Mucosa of stomach (tissue), 1 donor: ENCODE measurements around the gene CCDC9B.

ENCODE experiments used
- H3K27me3 ChIP-seq: one replicate; pipeline ENCODE4 v1.7.0; 2013; ENCODE audit warnings: mild to moderate bottlenecking, low read length; ENCODE audit not compliant: control insufficient read depth, insufficient read depth
- H3K36me3 ChIP-seq: one replicate; pipeline ENCODE4 v1.7.0; 2013; ENCODE audit warnings: low read length; ENCODE audit not compliant: control insufficient read depth, insufficient read depth
- H3K4me1 ChIP-seq: one replicate; pipeline ENCODE4 v1.7.0; 2013; ENCODE audit warnings: mild to moderate bottlenecking, low read length; ENCODE audit not compliant: control insufficient read depth, insufficient read depth
- H3K4me3 ChIP-seq: one replicate; pipeline ENCODE4 v1.7.0; 2013; ENCODE audit warnings: low read length
- H3K9ac ChIP-seq: one replicate; pipeline ENCODE4 v1.7.0; 2013; ENCODE audit warnings: mild to moderate bottlenecking, low read length, moderate library complexity
- H3K9me3 ChIP-seq: one replicate; pipeline ENCODE4 v1.7.0; 2013; ENCODE audit warnings: mild to moderate bottlenecking, low read length, moderate library complexity; ENCODE audit not compliant: control insufficient read depth
- donor health status: Pancreatic carcinoma.

CCDC9B gene

DNA sequence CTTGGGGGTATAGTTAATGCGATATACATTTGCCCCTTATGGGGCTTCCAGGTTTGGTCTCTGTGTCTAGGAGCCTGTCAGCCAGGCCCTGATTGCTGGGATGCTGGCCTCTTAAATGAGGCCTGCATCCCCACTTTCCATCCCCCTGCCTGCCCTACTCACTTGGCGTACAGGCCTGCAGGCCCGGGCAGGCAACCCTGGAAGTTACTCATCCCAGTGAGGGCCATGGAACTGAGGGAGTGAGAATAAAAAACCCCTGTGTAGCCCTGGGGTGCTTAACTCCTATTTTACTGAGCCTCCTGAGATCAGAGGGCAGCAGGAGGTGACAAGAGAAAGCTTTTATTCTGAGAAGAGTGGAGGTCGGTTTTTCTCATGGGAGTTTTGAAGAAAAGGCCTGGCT lies 19.3 kb upstream of the CCDC9B start:
- H3K9me3 ChIP-seq: no peaks in the 10 kb centered on the region
- no peak overlapping the region for H3K4me3 ChIP-seq
- H3K9ac ChIP-seq: no peak overlapping the region
- H3K4me1 ChIP-seq: peaks cover 33% of the 10 kb centered on the region
- no peaks in the 10 kb centered on the region for H3K36me3 ChIP-seq
- H3K27me3 ChIP-seq: no peaks in the 10 kb centered on the region

DNA sequence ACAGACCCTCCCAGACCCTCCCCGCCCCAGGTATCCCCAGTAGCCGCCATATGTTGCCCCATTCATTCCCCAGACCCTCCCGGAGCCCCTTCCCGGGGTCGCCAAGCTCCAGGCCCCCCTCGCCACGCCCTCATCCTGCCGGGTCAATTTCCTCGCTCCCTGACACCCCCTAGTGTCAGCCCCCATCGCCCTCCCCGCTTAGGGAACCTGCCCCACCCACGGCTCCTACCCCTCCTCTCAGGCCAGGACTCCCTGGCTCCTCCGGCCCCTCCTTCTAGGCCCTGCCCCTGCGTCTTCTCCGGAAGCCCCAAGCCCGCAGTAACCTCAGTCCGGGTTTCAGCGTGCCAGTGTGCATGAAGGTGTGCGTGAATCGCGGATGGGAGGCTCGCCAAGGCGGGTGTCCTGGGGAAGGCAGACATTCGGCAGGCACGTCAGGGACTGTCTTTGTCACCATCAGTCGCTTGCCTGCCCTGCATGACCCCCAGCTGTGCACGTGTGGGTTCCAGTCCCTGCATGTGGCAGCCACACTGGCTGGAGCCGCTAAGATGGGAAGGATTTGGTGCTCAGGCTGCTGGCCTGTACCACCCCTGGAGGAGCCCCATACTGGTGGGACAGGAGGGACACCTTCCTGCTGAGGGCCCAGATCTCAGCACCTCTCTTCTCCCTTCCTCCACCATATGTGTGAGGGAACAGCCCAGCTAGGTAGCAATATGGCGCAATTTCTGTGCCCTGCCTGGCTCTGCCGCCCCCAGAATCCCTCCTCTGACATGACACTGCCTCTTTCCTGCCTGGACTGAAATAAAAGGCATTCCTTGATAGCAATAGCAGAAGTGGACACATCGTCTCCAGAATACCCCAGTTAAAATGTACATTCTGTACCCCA lies 18.0 kb upstream of the CCDC9B start:
- Histone ChIP-seq H3K4me3 (no peak overlapping the region), H3K9ac (no peak overlapping the region), H3K36me3 (no peaks in the 10 kb centered on the region), H3K9me3 (no peaks in the 10 kb centered on the region), H3K27me3 (no peaks in the 10 kb centered on the region), H3K4me1 (peaks cover 33% of the 10 kb centered on the region)

DNA sequence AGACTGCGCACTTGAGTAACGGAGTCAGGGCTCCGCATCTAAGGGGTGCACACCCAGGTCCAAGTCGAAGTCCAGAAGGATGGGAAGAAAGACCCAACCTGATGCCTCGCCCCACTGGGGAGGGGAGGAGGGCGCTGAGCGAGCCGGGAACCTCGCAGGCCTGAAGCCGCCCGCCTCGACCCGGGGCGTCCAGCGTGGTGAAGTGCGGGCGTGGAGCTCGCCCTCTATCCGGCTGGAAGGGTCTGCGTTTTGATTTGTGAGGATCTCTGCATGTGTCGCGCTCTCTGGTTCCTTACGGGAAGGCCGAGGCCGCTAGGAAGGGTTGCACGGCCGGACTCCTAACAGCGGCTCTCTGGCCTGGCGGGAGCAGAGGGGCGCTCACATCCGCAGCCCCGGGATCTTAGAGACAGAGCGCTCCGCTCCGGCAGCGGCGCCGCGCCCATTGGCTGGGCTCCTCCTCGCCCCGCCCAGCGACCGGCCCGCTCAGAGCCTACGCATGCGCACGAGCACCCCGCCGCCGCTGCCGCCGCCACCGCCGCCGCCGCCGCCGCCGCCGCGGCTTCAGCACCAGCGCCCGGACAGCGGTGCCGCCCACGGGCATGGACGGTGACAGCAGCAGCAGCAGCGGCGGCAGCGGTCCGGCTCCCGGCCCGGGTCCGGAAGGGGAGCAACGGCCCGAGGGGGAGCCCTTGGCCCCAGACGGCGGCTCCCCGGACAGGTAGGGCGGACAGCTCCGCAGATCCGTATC lies 17.2 kb upstream of the CCDC9B start, which contains the start of gene DISP2:
TSS of gene DISP2 (plus strand) at position 497 of the 748 bp plus-strand sequence. CDS start at position 600, 103 bp downstream.
- Histone ChIP-seq H3K4me1 (peaks cover 37% of the 10 kb centered on the region), H3K9ac (no peak within 1 kb of the TSS), H3K27me3 (no peaks in the 10 kb centered on the region)

DNA sequence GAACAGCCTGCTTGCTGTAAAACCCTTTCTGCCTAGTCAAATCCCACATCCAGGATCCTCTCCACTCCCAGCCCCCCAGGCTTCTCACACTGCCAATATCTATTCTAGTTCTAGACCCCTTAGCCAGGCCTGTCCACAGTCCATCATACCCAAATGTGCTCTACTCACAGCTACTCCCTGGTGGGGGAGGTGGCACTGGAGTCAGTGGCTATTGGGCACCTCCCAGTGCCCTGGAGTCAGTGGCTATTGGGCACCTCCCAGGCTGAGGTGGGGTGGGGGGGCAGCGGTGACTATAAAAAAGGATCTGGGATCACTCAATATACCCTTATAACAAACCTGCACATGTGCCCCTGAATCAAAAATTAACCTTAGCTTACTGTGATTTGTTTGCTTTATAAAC lies 16.5 kb upstream of the CCDC9B start:
- Histone ChIP-seq H3K9ac (no peak overlapping the region), H3K36me3 (no peaks in the 10 kb centered on the region), H3K4me1 (peaks cover 44% of the 10 kb centered on the region), H3K9me3 (no peaks in the 10 kb centered on the region), H3K4me3 (no peak overlapping the region), H3K27me3 (no peaks in the 10 kb centered on the region)

More for the DNA sequence above, 17.2 kb upstream of the CCDC9B start, which contains the start of gene DISP2:
- Histone ChIP-seq H3K9me3 (no peaks in the 10 kb centered on the region), H3K4me3 (no peak within 1 kb of the TSS), H3K36me3 (no peaks in the 10 kb centered on the region)

DNA sequence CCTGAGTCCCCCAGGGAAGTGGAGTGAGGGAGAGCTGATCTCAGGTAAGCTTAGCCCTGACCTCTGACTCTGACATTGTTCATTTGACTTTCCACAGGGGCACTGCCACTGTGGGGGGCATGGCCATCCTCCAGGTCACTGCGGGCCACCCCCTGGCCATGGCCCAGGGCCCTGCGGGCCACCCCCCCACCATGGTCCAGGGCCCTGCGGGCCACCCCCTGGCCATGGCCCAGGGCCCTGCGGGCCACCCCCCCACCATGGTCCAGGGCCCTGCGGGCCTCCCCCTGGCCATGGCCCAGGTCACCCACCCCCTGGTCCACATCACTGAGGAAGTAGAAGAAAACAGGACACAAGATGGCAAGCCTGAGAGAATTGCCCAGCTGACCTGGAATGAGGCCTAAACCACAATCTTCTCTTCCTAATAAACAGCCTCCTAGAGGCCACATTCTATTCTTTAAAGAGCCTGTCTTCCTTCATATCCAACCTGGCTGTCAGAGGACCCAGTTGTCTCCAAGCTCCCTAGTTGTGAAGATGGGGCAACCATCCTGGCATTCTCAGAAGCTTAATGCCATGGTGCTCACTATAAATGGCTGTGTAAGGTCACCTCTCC lies 15.3 kb upstream of the CCDC9B start:
- no peak overlapping the region for H3K9ac ChIP-seq
- H3K27me3 ChIP-seq: no peaks in the 10 kb centered on the region
- H3K4me3 ChIP-seq: no peak overlapping the region
- no peaks in the 10 kb centered on the region for H3K9me3 ChIP-seq
- H3K36me3 ChIP-seq: no peaks in the 10 kb centered on the region
- peaks cover 47% of the 10 kb centered on the region for H3K4me1 ChIP-seq

DNA sequence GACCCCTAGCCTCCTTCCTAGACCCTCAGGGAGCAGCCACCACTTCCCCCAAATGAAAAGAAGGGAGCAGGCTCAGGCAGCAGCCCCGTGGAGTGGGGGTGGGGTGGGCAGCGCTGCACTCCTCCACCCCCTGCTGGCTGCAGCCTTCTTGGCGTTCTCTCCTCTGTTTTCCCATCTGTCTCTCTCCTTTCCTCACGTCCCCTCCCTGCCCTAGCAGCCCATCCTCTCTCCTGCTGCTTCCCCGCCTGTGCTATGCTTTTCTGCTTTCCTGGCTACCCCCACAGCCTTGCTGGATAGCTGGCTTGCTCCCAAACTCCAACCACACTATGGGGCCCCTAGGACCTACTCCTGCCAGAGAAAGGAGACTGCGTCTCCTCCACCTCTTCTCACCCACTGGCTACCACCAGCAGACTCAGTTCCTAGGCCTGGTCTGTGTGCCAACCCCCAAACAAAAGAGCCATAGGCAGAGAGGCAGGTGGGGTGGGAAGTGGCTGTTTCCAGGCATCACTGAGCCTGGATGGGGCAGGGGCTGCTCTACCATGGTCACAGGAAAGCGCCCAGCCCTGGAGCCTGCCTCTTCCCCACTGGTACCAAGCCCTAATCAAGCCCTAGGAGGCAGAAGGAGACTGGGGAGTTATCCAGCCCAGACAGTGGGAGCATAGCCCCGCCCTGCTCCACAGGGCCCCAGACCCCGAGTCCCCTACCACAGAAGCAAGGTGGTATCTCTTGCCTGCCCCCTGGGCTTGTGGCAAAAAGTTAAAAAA lies 13.9 kb upstream of the CCDC9B start:
- Histone ChIP-seq H3K27me3 (no peaks in the 10 kb centered on the region), H3K9me3 (no peaks in the 10 kb centered on the region), H3K9ac (peak overlapping the region; percentile 32), H3K36me3 (no peaks in the 10 kb centered on the region), H3K4me3 (no peak overlapping the region), H3K4me1 (peaks cover 58% of the 10 kb centered on the region)

DNA sequence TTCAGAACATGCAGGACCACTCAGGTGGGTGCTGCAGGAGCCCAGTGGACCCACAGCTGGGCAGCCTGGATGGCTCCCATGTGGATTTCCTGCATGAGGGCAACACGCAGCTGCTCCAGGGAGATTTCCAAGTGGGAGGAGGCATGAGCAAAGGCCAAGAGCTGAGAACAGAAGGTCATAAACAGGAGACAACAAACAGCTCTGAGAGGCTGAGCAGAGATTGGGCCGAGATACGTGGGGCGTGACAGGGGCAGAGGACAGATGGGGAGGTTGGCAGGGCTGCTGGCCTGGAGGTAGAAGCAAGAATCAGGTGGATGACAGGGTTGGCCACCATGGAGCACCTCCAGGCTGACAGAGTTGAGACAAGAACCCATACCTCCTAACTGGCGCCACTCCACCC lies 13.0 kb upstream of the CCDC9B start:
- Histone ChIP-seq H3K9me3 (no peaks in the 10 kb centered on the region), H3K36me3 (no peaks in the 10 kb centered on the region), H3K9ac (no peak overlapping the region), H3K4me3 (no peak overlapping the region), H3K27me3 (no peaks in the 10 kb centered on the region), H3K4me1 (peaks cover 63% of the 10 kb centered on the region)

DNA sequence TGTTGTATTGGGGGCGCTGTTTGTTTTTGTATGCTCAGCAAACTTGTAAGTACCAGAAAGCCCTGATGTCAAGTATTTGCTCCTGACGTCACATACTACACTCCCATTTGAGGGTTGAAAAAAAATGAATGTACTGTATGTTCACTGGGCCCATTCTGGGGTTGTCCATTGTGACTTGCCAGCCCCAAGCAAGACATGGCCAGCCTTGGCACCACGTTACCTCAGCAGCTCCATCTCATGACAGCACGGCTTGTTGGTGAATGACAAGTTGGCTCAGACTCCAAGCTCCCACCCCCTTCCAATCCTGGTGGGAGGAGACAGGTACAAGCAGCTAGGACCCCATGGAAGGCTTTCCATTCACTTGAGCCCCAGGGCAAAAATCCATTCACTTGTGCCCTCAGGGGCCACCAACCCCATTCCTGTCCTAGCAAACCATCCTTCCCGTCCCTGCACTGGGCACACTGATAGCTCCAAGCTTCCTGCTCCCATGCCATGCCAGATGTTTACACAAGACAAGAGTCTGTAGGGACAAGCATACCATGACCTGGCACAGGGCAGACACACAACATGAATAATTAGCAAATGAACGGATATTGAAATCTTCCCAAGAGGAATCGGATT lies 11.7 kb upstream of the CCDC9B start:
- H3K9ac ChIP-seq: peak overlapping the region; percentile 56
- H3K27me3 ChIP-seq: no peaks in the 10 kb centered on the region
- no peaks in the 10 kb centered on the region for H3K36me3 ChIP-seq
- H3K4me3 ChIP-seq: peak overlapping the region; percentile 27
- peaks cover 68% of the 10 kb centered on the region for H3K4me1 ChIP-seq
- H3K9me3 ChIP-seq: no peaks in the 10 kb centered on the region

DNA sequence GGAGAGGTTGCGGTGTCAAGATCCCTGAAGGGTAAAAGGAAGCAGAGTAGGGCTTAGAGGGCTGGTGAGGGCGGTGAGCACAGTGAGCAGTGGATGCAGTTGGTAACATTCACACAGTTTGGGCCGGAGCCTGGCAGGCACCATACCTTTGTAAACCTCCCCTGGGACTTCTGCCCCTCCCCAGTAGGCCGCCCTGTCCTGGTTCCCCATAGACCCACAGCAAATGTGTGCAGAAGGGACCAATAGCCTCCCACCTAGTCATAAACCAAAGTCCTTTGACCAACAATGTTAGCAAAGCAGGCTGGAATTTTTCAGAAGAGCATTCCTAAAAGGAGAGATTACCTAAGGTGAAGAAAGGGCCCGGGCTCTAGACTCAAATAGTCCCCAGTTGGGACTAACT lies 8.4 kb upstream of the CCDC9B start:
- peaks cover 85% of the 10 kb centered on the region for H3K4me1 ChIP-seq
- H3K9ac ChIP-seq: peak overlapping the region; percentile 71
- no peaks in the 10 kb centered on the region for H3K27me3 ChIP-seq
- no peaks in the 10 kb centered on the region for H3K36me3 ChIP-seq
- no peak overlapping the region for H3K4me3 ChIP-seq
- H3K9me3 ChIP-seq: no peaks in the 10 kb centered on the region

DNA sequence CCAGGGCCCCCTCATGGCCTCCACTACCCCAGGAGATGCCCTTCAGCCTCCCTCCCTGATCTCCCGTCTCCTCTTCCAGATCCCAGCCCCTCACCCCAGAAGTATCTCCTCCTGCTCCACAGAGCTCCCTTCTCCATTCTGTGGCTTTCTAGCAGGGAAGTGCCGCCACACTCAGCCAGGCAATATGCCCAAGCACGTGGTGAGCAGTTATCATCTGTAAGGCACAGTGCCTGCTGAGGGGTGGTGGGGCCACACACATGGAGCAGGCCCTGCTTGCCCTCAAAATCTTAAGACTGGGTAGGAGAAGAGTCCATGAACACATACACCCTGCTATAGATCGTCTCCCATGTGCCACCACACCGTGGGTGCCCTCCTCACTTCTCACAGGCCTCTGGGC lies 7.7 kb upstream of the CCDC9B start:
- H3K9me3 ChIP-seq: no peaks in the 10 kb centered on the region
- no peaks in the 10 kb centered on the region for H3K27me3 ChIP-seq
- peak overlapping the region; percentile 71 for H3K9ac ChIP-seq
- H3K4me3 ChIP-seq: no peak overlapping the region
- no peaks in the 10 kb centered on the region for H3K36me3 ChIP-seq
- peaks cover 85% of the 10 kb centered on the region for H3K4me1 ChIP-seq
